Lung (tissue), 12 donors: ENCODE measurements around the gene SCYGR8. TPM values are rescaled to one million over a fixed set of nuclear protein-coding genes. Genes with fewer than 3 reads are reported as not detected.

Experiments
- ATAC-seq: fragments of 200-7000 bp; cut with Tn5 transposase; one replicate; pipeline ENCODE4 v1.9.1; 2020; ENCODE audit warnings: moderate number of reproducible peaks; ENCODE audit not compliant: insufficient read depth, low FRiP score
- DNase-seq, 3 donors: peaks; one replicate each; pipeline ENCODE4 v3.0.0-alpha.2; 2013 to 2017
- H3K27ac ChIP-seq, 2 donors: one replicate each; pipeline ENCODE4 v1.5.1; 2013; ENCODE audit warnings: mild to moderate bottlenecking in 2 of 2, moderate library complexity in 2 of 2, control low read depth in 1 of 2, inconsistent platforms in 1 of 2, low read depth in 1 of 2, low read length in 1 of 2
- H3K27me3 ChIP-seq, 3 donors: one replicate each; pipeline ENCODE4 v1.5.1; 2013; ENCODE audit warnings: low read length in 2 of 3; ENCODE audit not compliant: control insufficient read depth in 3 of 3, insufficient read depth in 3 of 3
- H3K36me3 ChIP-seq, 4 donors: one replicate each; pipeline ENCODE4 v1.5.1; 2013; ENCODE audit warnings: low read length in 4 of 4, mild to moderate bottlenecking in 1 of 4, moderate library complexity in 1 of 4; ENCODE audit not compliant: control insufficient read depth in 4 of 4, insufficient read depth in 4 of 4
- H3K4me1 ChIP-seq, 5 donors: one replicate each; pipeline ENCODE4 v1.5.1; 2013; ENCODE audit warnings: low read length in 5 of 5, mild to moderate bottlenecking in 2 of 5, moderate library complexity in 1 of 5; ENCODE audit not compliant: control insufficient read depth in 5 of 5, insufficient read depth in 5 of 5
- H3K4me3 ChIP-seq: one replicate; pipeline ENCODE4 v1.5.1; 2013; ENCODE audit warnings: mild to moderate bottlenecking, control low read depth, moderate library complexity
- H3K9ac ChIP-seq, 2 donors: one replicate each; pipeline ENCODE4 v1.5.1; 2013; ENCODE audit warnings: low read length in 2 of 2, control low read depth in 1 of 2; ENCODE audit not compliant: insufficient read depth in 1 of 2
- H3K9me3 ChIP-seq, 4 donors: one replicate each; pipeline ENCODE4 v1.5.1; 2013; ENCODE audit warnings: low read length in 3 of 4, mild to moderate bottlenecking in 1 of 4, moderate library complexity in 1 of 4; ENCODE audit not compliant: control insufficient read depth in 4 of 4, insufficient read depth in 3 of 4
- WGBS, 2 donors: extraction: QIAGEN DNeasy Blood & Tissue Kit; methylation state at CpG; one replicate each; pipeline ENCODE4 v1.1.7; 2013; 5-methylcytosine and 5-hydroxymethylcytosine counted together
- polyA plus RNA-seq, 2 donors: library from polyadenylated mRNA; stranded (reverse); fragments of 200-250 nt; gene quantifications; one replicate each; pipeline ENCODE4 v1.2.1, GENCODE V29; 2013
- total RNA-seq, 2 donors: library from RNA; depleted of rRNA in 1 of 2; stranded (reverse); fragments of >200 nt in 1 of 2; gene quantifications; one replicate each; pipeline ENCODE4 v1.2.1, GENCODE V29; 2014 to 2021
- TF ChIP-seq, protein P1 (sequence below): IDR thresholded peaks from 2 replicates; pipeline ENCODE4 v1.5.1; 2012; ENCODE audit warnings: mild to moderate bottlenecking; ENCODE audit errors: control extremely low read depth, extremely low read depth
- donor health status: control.
- donor health status: control.
- donor health status: Bipolar disorder and iron deficiency.
- donor health status: healthy.
- donor health status: DM: yes; HTN: yes; CAD: no.

The SCYGR8 gene
- total and polyA plus RNA-seq, 4 donors: not detected

DNA sequence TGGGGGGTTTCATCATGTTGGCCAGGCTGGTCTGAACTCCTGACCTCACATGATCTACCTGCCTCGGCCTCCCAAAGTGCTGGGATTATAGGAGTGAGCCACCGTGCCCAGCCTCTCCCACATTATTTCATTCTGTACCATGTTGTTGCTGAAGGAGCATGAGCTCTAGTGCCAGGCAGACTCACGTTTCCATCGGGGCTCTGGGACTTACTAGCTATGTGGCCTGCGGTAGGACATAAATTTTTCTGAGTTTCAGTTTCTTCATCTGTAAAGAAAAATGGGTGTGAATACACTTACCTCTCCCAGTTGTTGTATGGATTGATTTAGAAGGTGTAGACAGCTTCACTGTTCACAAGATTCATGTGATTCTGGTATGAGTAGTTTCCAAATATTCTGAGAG, 37.1 kb downstream of the SCYGR8 start:
- Histone ChIP-seq H3K27ac (no peak overlapping the region), H3K4me1 (no peaks in the 10 kb centered on the region), H3K9me3 (no peaks in the 10 kb centered on the region), H3K36me3 (no peaks in the 10 kb centered on the region), H3K9ac (no peak overlapping the region), H3K27me3 (no peaks in the 10 kb centered on the region), H3K4me3 (no peak overlapping the region)
- TF ChIP-seq, protein P1, sequence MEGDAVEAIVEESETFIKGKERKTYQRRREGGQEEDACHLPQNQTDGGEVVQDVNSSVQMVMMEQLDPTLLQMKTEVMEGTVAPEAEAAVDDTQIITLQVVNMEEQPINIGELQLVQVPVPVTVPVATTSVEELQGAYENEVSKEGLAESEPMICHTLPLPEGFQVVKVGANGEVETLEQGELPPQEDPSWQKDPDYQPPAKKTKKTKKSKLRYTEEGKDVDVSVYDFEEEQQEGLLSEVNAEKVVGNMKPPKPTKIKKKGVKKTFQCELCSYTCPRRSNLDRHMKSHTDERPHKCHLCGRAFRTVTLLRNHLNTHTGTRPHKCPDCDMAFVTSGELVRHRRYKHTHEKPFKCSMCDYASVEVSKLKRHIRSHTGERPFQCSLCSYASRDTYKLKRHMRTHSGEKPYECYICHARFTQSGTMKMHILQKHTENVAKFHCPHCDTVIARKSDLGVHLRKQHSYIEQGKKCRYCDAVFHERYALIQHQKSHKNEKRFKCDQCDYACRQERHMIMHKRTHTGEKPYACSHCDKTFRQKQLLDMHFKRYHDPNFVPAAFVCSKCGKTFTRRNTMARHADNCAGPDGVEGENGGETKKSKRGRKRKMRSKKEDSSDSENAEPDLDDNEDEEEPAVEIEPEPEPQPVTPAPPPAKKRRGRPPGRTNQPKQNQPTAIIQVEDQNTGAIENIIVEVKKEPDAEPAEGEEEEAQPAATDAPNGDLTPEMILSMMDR: no peak
- ATAC-seq (no peak), DNase-seq (no peak)
- WGBS, 2 donors: 82 to 91% methylated on average over 5 of the region's 5 CpGs

DNA sequence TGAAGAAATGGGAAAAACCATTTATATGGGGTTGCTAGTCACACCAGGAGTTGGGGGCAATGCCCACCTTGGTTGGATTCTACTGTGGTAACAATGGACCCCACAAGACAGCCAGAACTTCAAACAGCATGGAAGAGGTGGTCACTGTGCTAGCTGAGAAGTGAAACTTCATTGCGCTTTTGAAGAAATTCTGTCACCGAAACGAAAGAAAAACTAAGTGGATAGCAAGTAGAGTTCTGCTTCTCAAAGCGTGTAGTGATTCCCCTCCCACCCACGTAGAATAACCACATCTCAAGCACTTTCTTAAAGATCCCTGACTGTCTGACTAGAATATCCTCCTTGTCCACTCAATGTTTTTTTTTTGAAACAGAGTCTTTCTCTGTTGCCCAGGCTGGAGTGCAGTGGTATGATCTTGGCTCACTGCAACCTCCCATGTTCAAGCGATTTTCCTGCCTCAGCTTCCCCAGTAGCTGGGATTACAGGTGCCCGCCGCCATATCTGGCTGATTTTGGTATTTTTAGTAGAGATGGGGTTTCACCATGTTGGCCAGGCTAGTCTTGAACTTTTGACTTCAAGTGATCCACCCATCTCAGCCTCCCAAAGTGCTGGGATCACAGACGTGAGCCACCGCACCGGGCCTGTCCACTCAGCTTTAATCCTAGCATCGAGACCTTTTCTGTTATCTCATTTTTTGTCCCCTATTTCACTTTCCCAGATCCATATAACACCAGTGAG, 37.9 kb downstream of the SCYGR8 start:
- H3K36me3 ChIP-seq: no peaks in the 10 kb centered on the region
- 63 to 79% methylated on average over 12 of the region's 12 CpGs for WGBS, 2 donors
- H3K9ac ChIP-seq: no peak overlapping the region
- H3K9me3 ChIP-seq: peaks cover 0 to 1% (median 0%) of the 10 kb centered on the region in 4 donors
- ATAC-seq (peak; percentile 34), DNase-seq (no peak)
- TF ChIP-seq, protein P1: no peak
- no peaks in the 10 kb centered on the region for H3K4me1 ChIP-seq
- no peak overlapping the region for H3K27ac ChIP-seq
- no peaks in the 10 kb centered on the region for H3K27me3 ChIP-seq
- H3K4me3 ChIP-seq: no peak overlapping the region

DNA sequence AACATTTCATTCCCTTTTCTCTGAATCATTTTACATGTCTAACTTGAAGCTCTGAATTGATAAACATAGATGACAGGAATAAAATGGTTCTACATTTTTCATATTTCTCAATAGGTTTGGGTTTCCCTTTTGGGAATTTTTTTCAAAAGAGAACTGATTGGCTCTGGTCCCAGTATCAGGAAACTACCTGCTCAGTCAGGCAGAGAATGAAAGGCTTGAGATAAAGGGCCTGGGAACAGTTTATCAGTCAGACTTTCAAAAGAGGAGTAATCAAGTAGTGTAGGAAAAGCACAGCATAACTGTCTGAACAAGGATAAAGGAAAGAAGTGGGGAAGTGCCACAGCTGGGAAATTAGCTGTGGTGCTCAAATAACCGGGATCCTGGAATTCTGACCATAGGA, 39.6 kb downstream of the SCYGR8 start:
- ATAC-seq: no peak
- no peaks in the 10 kb centered on the region for H3K4me1 ChIP-seq
- 59 to 85% methylated on average over 1 of the region's 1 CpG for WGBS, 2 donors
- no peak overlapping the region for H3K27ac ChIP-seq
- H3K36me3 ChIP-seq: no peaks in the 10 kb centered on the region
- H3K9me3 ChIP-seq: peaks cover 0 to 1% (median 0%) of the 10 kb centered on the region in 4 donors
- H3K9ac ChIP-seq: no peak overlapping the region
- no peak overlapping the region for H3K4me3 ChIP-seq
- TF ChIP-seq, protein P1: no peak
- H3K27me3 ChIP-seq: no peaks in the 10 kb centered on the region
- DNase-seq: peak in 1 of 3 donors; percentile 42
